ENCODE data around the gene SULT1C2.

Gene SULT1C2

GRCh38 chr2:108305901-108306300 is 17.2 kb downstream of the SULT1C2 start:
- no peak for TF ChIP-seq YY1 (IDR thresholded peaks at IDR 0.05; ENCODE audit: low read depth)
- no peak for TF ChIP-seq CREB1 (IDR thresholded peaks at IDR 0.05; ENCODE audit: low read depth)
- no peak for TF ChIP-seq FOXM1 (IDR thresholded peaks at IDR 0.05; ENCODE audit: borderline replicate concordance, low read depth)
- no peak for TF ChIP-seq EP300 (IDR thresholded peaks at IDR 0.05; ENCODE audit: borderline replicate concordance)
- TF ChIP-seq TEAD4 (IDR thresholded peaks at IDR 0.05) = no peak

- TF ChIP-seq FOXM1 (IDR thresholded peaks at IDR 0.05; ENCODE audit: borderline replicate concordance, low read depth) (no peak), USF1 (IDR thresholded peaks at IDR 0.05) (no peak), REST (IDR thresholded peaks at IDR 0.05; ENCODE audit: low read depth) (no peak)
Observed at GRCh38 chr2:108309903-108310302, 21.2 kb downstream of the SULT1C2 start.

- no peak for TF ChIP-seq CREB1 (IDR thresholded peaks at IDR 0.05; ENCODE audit: low read depth)
- no peak for TF ChIP-seq RAD21 (IDR thresholded peaks at IDR 0.05; ENCODE audit: low read depth)
- TF ChIP-seq EP300 (IDR thresholded peaks at IDR 0.05; ENCODE audit: borderline replicate concordance) = no peak
- TF ChIP-seq TCF12 (IDR thresholded peaks at IDR 0.05; ENCODE audit: low read depth) = no peak
- TF ChIP-seq YY1 (IDR thresholded peaks at IDR 0.05; ENCODE audit: low read depth) = no peak
Observed at GRCh38 chr2:108314586-108315296, 26.0 kb downstream of the SULT1C2 start.

- TF ChIP-seq ZBTB7A (IDR thresholded peaks at IDR 0.05; ENCODE audit: low read depth) = no peak
- TF ChIP-seq EP300 (IDR thresholded peaks at IDR 0.05; ENCODE audit: borderline replicate concordance) = no peak
- no peak for TF ChIP-seq REST (IDR thresholded peaks at IDR 0.05; ENCODE audit: low read depth)
- no peak for TF ChIP-seq EGR1 (IDR thresholded peaks at IDR 0.05)
- TF ChIP-seq USF1 (IDR thresholded peaks at IDR 0.05) = no peak
- TF ChIP-seq RAD21 (IDR thresholded peaks at IDR 0.05; ENCODE audit: low read depth) = no peak
- no peak for TF ChIP-seq MAX (IDR thresholded peaks at IDR 0.05)
- no peak for TF ChIP-seq FOXM1 (IDR thresholded peaks at IDR 0.05; ENCODE audit: borderline replicate concordance, low read depth)
- TF ChIP-seq NFIC (IDR thresholded peaks at IDR 0.05) = no peak
- no peak for TF ChIP-seq CREB1 (IDR thresholded peaks at IDR 0.05; ENCODE audit: low read depth)
- no peak for TF ChIP-seq TEAD4 (IDR thresholded peaks at IDR 0.05)
- no peak for TF ChIP-seq TAF1 (IDR thresholded peaks at IDR 0.05; ENCODE audit: low read depth)
- no peak for TF ChIP-seq YY1 (IDR thresholded peaks at IDR 0.05; ENCODE audit: low read depth)
Observed at GRCh38 chr2:108315444-108315934, 26.8 kb downstream of the SULT1C2 start.

GRCh38 chr2:108316033-108316432 is 27.3 kb downstream of the SULT1C2 start:
- no peak for TF ChIP-seq TAF1 (IDR thresholded peaks at IDR 0.05; ENCODE audit: low read depth)
- TF ChIP-seq YY1 (IDR thresholded peaks at IDR 0.05; ENCODE audit: low read depth) = no peak
- TF ChIP-seq TCF12 (IDR thresholded peaks at IDR 0.05; ENCODE audit: low read depth) = no peak
- no peak for TF ChIP-seq REST (IDR thresholded peaks at IDR 0.05; ENCODE audit: low read depth)
- no peak for TF ChIP-seq TEAD4 (IDR thresholded peaks at IDR 0.05)
- no peak for TF ChIP-seq CREB1 (IDR thresholded peaks at IDR 0.05; ENCODE audit: low read depth)
- no peak for TF ChIP-seq RAD21 (IDR thresholded peaks at IDR 0.05; ENCODE audit: low read depth)
- TF ChIP-seq EGR1 (IDR thresholded peaks at IDR 0.05) = no peak
- no peak for TF ChIP-seq NFIC (IDR thresholded peaks at IDR 0.05)
- no peak for TF ChIP-seq USF1 (IDR thresholded peaks at IDR 0.05)
- TF ChIP-seq CEBPB (IDR thresholded peaks at IDR 0.05) = no peak
